NCI-H345 (cell line): Measurements from ENCODE around the gene TMEM242.
"Not testable (repeated sequence)": the region's sequence is repeated elsewhere in the genome, so short reads cannot be mapped to it uniquely, and the experiment has no call there.

Experiments used
- DNase-seq: peaks from one replicate; lab custom pipeline; 2025; lab: John Stamatoyannopoulos, UW

TMEM242 gene

GRCh38 chr6:157323255-157323965, at the start of gene TMEM242:
Gene TMEM242, minus strand, starts transcription at chr6:157323519. Its CDS starts 20 bp downstream, at chr6:157323499.
- DNase-seq = no peak

GRCh38 chr6:157372501-157373280, 49.4 kb upstream of the TMEM242 start:
- no peak for DNase-seq

- DNase-seq = no peak
Measured at GRCh38 chr6:157370755-157371154, 47.4 kb upstream of the TMEM242 start.

GRCh38 chr6:157368359-157369049, 45.2 kb upstream of the TMEM242 start:
- DNase-seq = no peak

- no peak for DNase-seq
Measured at GRCh38 chr6:157366648-157367047, 43.3 kb upstream of the TMEM242 start.

- DNase-seq = no peak
Measured at GRCh38 chr6:157364705-157365104, 41.4 kb upstream of the TMEM242 start.

GRCh38 chr6:157361886-157362285, 38.6 kb upstream of the TMEM242 start:
- no peak for DNase-seq

GRCh38 chr6:157358287-157358686, 35.0 kb upstream of the TMEM242 start:
- DNase-seq = no peak

GRCh38 chr6:157346373-157346772, 23.1 kb upstream of the TMEM242 start:
- DNase-seq = no peak

- no peak for DNase-seq
Measured at GRCh38 chr6:157343732-157344131, 20.4 kb upstream of the TMEM242 start.

GRCh38 chr6:157339432-157339831, 16.1 kb upstream of the TMEM242 start:
- DNase-seq = no peak

- DNase-seq = no peak
Measured at GRCh38 chr6:157337751-157338150, 14.4 kb upstream of the TMEM242 start.

GRCh38 chr6:157337276-157337675, 14.0 kb upstream of the TMEM242 start:
- DNase-seq = not testable (repeated sequence)

- no peak for DNase-seq
Measured at GRCh38 chr6:157335829-157336228, 12.5 kb upstream of the TMEM242 start.

- no peak for DNase-seq
Measured at GRCh38 chr6:157333956-157334355, 10.6 kb upstream of the TMEM242 start.

GRCh38 chr6:157333537-157333936, 10.2 kb upstream of the TMEM242 start:
- DNase-seq = no peak

GRCh38 chr6:157332813-157333212, 9.5 kb upstream of the TMEM242 start:
- DNase-seq = no peak

GRCh38 chr6:157330831-157331230, 7.5 kb upstream of the TMEM242 start:
- DNase-seq = no peak

- no peak for DNase-seq
Measured at GRCh38 chr6:157329829-157330228, 6.5 kb upstream of the TMEM242 start.

- DNase-seq = no peak
Measured at GRCh38 chr6:157328108-157328692, 4.9 kb upstream of the TMEM242 start.

GRCh38 chr6:157326979-157327378, 3.7 kb upstream of the TMEM242 start:
- DNase-seq = no peak

GRCh38 chr6:157325069-157325805, 1.9 kb upstream of the TMEM242 start:
- DNase-seq = no peak
